PFSK-1 (cell line): Measurements from ENCODE around the gene ADIG.

Experiments used
- FOXP2 ChIP-seq: optimal IDR thresholded peaks from 2 replicates; pipeline ENCODE3; 2011; ENCODE audit warnings: borderline replicate concordance, control low read depth, inconsistent platforms; ENCODE audit not compliant: insufficient read depth; ENCODE audit errors: extremely low read length, extremely low read depth
- POLR2AphosphoS5 ChIP-seq: IDR thresholded peaks from 2 replicates; pipeline ENCODE4 v1.6.1; 2012; ENCODE audit warnings: low read depth, mild to moderate bottlenecking, control low read depth, low read length, moderate library complexity
- TAF1 ChIP-seq: IDR thresholded peaks from 2 replicates; pipeline ENCODE4 v1.6.1; 2012; ENCODE audit warnings: low read length, control low read depth, borderline replicate concordance; ENCODE audit not compliant: insufficient read depth
- TF ChIP-seq, protein P1 (sequence below), 2 experiments: IDR thresholded peaks; 2 replicates each; pipeline versions ENCODE4 v1.6.1 to v1.8.0; 2011 to 2012; ENCODE audit warnings: low read depth in 2 of 2, low read length in 2 of 2, control low read depth in 1 of 2, inconsistent platforms in 1 of 2, mild to moderate bottlenecking in 1 of 2, moderate library complexity in 1 of 2; ENCODE audit not compliant: insufficient read depth in 1 of 2

DNA sequence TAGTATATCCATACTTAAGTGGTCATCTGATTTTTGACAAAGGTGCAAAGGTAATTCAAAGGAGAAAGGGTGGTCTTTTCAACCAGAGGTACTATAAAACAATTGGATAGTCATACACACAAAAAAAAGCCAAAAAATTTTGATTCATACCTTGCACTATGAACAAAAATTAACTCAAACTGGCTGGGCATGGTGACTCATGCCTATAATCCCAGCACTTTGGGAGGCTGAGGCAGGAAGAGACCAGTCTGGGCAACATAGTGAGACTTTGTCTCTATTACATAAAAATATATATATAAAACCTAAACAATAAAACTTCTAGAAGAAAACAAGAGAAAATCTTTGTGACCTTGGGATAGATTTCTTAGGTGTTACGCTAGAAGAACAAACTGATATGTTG lies 43.8 kb upstream of the ADIG start:
- no peak for TF ChIP-seq TAF1
- TF ChIP-seq POLR2AphosphoS5, result no peak
- TF ChIP-seq, protein P1, sequence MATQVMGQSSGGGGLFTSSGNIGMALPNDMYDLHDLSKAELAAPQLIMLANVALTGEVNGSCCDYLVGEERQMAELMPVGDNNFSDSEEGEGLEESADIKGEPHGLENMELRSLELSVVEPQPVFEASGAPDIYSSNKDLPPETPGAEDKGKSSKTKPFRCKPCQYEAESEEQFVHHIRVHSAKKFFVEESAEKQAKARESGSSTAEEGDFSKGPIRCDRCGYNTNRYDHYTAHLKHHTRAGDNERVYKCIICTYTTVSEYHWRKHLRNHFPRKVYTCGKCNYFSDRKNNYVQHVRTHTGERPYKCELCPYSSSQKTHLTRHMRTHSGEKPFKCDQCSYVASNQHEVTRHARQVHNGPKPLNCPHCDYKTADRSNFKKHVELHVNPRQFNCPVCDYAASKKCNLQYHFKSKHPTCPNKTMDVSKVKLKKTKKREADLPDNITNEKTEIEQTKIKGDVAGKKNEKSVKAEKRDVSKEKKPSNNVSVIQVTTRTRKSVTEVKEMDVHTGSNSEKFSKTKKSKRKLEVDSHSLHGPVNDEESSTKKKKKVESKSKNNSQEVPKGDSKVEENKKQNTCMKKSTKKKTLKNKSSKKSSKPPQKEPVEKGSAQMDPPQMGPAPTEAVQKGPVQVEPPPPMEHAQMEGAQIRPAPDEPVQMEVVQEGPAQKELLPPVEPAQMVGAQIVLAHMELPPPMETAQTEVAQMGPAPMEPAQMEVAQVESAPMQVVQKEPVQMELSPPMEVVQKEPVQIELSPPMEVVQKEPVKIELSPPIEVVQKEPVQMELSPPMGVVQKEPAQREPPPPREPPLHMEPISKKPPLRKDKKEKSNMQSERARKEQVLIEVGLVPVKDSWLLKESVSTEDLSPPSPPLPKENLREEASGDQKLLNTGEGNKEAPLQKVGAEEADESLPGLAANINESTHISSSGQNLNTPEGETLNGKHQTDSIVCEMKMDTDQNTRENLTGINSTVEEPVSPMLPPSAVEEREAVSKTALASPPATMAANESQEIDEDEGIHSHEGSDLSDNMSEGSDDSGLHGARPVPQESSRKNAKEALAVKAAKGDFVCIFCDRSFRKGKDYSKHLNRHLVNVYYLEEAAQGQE (IDR thresholded peaks at IDR 0.05; ENCODE audit: insufficient read depth in 1 of 2, low read depth in 2 of 2, low read length in 2 of 2), result no peak
- TF ChIP-seq FOXP2, result no peak
